Astrocyte (in vitro differentiated cells and primary cell): ENCODE data around the gene LSP1.

Experiments
- EZH2 ChIP-seq: IDR thresholded peaks from 2 replicates; pipeline ENCODE4 v1.6.1; 2012; ENCODE audit warnings: mild to moderate bottlenecking, low read length, inconsistent platforms; ENCODE audit not compliant: insufficient read depth
- TF ChIP-seq, protein P1 (sequence below): IDR thresholded peaks from 2 replicates; pipeline ENCODE4 v1.5.1; 2011; ENCODE audit warnings: low read depth, mild to moderate bottlenecking, inconsistent platforms, low read length, moderate library complexity; ENCODE audit not compliant: insufficient read depth

GRCh38 chr11:1883346-1884302, 30.7 kb downstream of the LSP1 start:
- TF ChIP-seq, protein P1, sequence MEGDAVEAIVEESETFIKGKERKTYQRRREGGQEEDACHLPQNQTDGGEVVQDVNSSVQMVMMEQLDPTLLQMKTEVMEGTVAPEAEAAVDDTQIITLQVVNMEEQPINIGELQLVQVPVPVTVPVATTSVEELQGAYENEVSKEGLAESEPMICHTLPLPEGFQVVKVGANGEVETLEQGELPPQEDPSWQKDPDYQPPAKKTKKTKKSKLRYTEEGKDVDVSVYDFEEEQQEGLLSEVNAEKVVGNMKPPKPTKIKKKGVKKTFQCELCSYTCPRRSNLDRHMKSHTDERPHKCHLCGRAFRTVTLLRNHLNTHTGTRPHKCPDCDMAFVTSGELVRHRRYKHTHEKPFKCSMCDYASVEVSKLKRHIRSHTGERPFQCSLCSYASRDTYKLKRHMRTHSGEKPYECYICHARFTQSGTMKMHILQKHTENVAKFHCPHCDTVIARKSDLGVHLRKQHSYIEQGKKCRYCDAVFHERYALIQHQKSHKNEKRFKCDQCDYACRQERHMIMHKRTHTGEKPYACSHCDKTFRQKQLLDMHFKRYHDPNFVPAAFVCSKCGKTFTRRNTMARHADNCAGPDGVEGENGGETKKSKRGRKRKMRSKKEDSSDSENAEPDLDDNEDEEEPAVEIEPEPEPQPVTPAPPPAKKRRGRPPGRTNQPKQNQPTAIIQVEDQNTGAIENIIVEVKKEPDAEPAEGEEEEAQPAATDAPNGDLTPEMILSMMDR = no peak
- TF ChIP-seq EZH2 = no peak
